GM12878 (cell line): ENCODE measurements around the gene RNU6-1. TPM values are rescaled to one million over a fixed set of nuclear protein-coding genes. Genes with fewer than 3 reads are reported as not detected.

ENCODE experiments used
- ATAC-seq: fragments of 200-7000 bp; cut with Tn5 transposase; 3 replicates; pipeline ENCODE4 v1.9.1; 2020; ENCODE audit warnings: mild to moderate bottlenecking, moderate library complexity
- BruUV-seq: library from RNA; stranded (reverse); fragments of 400-500 nt; replicated peaks from 2 replicates; lab custom pipeline; 2021; lab: Mats Ljungman, UMichigan
- CTCF ChIA-PET: fragments of 300-600 bp; sonication (Branson Sonifier 250); formaldehyde crosslinking; extraction: SDS; loops from one replicate; lab custom pipeline; 2021; ENCODE audit warnings: inconsistent platforms; lab: Yijun Ruan, JAX
- POLR2A ChIA-PET: fragments of 350-600 bp; formaldehyde crosslinking; extraction: SDS; loops from one replicate; lab custom pipeline; 2021; ENCODE audit warnings: inconsistent platforms; lab: Charles Lee
- RAD21 ChIA-PET: fragments of 300-600 bp; sonication (Branson Sonifier 250); formaldehyde crosslinking; loops from one replicate; lab custom pipeline; 2023; ENCODE audit warnings: antibody characterized with exemption; ENCODE audit not compliant: unreplicated experiment; lab: Charles Lee
- SMC1A ChIA-PET: fragments of 300-600 bp; sonication (Branson Sonifier 250); formaldehyde crosslinking; loops from one replicate; lab custom pipeline; 2023; ENCODE audit not compliant: unreplicated experiment, uncharacterized antibody; lab: Charles Lee
- DNase-seq: peaks from one replicate; pipeline ENCODE4 v3.0.0-alpha.2; 2011; ENCODE audit warnings: low read depth, low spot score
- FAIRE-seq: peaks from 3 replicates; lab custom pipeline; 2011; peaks lifted over from hg19 to GRCh38; lab: Jason Lieb, UNC
- H2AFZ ChIP-seq: 2 replicates; pipeline ENCODE4 v1.6.0; 2011; ENCODE audit warnings: low read depth, low read length, control low read depth; ENCODE audit not compliant: control insufficient read depth
- H3K27ac ChIP-seq: 2 replicates; pipeline ENCODE4 v1.5.1; 2011; ENCODE audit warnings: control low read depth; ENCODE audit not compliant: control insufficient read depth, insufficient read depth
- H3K27me3 ChIP-seq, 2 experiments: replicated peaks in 1 of 2; 2 replicates each; pipeline versions ENCODE4 v1.6.0 to v1.6.1; 2011; ENCODE audit warnings: low read length in 1 of 2; ENCODE audit not compliant: control insufficient read depth in 2 of 2, insufficient read depth in 2 of 2
- H3K36me3 ChIP-seq, 2 experiments: 2 replicates each; pipeline ENCODE4 v1.5.1; 2011; ENCODE audit warnings: low read length in 1 of 2; ENCODE audit not compliant: control insufficient read depth in 2 of 2, insufficient read depth in 2 of 2
- H3K4me1 ChIP-seq: 2 replicates; pipeline ENCODE4 v1.6.1; 2011; ENCODE audit warnings: mild to moderate bottlenecking, low read length, moderate library complexity, mixed read lengths; ENCODE audit not compliant: control insufficient read depth, insufficient read depth
- H3K4me2 ChIP-seq: 2 replicates; pipeline ENCODE4 v1.6.0; 2011; ENCODE audit warnings: control low read depth; ENCODE audit not compliant: control insufficient read depth, insufficient read depth
- H3K4me3 ChIP-seq: fragments of 200-600 bp; sonication (generic); 2 replicates; pipeline ENCODE4 v1.5.1; 2016
- H3K79me2 ChIP-seq: 2 replicates; pipeline ENCODE4 v1.6.0; 2011; ENCODE audit warnings: low read length; ENCODE audit not compliant: control insufficient read depth, insufficient read depth
- H3K9ac ChIP-seq: 2 replicates; pipeline ENCODE4 v1.8.0; 2011; ENCODE audit warnings: low read length, control low read depth, mixed read lengths; ENCODE audit not compliant: control insufficient read depth, insufficient read depth
- H3K9me3 ChIP-seq: replicated peaks from 3 replicates; pipeline ENCODE4 v1.5.1; 2011; ENCODE audit warnings: mild to moderate bottlenecking, low read length; ENCODE audit not compliant: control insufficient read depth, insufficient read depth
- H4K20me1 ChIP-seq: 2 replicates; pipeline ENCODE4 v1.6.0; 2011; ENCODE audit not compliant: control insufficient read depth, insufficient read depth
- ATF3 ChIP-seq: IDR thresholded peaks from 2 replicates; pipeline ENCODE4 v1.6.1; 2011; ENCODE audit warnings: low read depth, mild to moderate bottlenecking, low read length, moderate library complexity, borderline replicate concordance; ENCODE audit errors: extremely low read depth
- BCL11A ChIP-seq: IDR thresholded peaks from 2 replicates; pipeline ENCODE4 v1.6.1; 2011; ENCODE audit warnings: low read depth, low read length
- CREB1 ChIP-seq: IDR thresholded peaks from 2 replicates; pipeline ENCODE4 v1.6.1; 2012; ENCODE audit warnings: low read depth, mild to moderate bottlenecking, inconsistent platforms
- FOS ChIP-seq: IDR thresholded peaks from 3 replicates; pipeline ENCODE4 v1.6.1; 2011; ENCODE audit warnings: borderline replicate concordance; ENCODE audit not compliant: insufficient read length; ENCODE audit errors: extremely low read depth
- FOXM1 ChIP-seq: IDR thresholded peaks from 2 replicates; pipeline ENCODE4 v1.6.1; 2012; ENCODE audit warnings: low read depth, mild to moderate bottlenecking, inconsistent platforms, low read length, moderate library complexity
- IKZF1 ChIP-seq: fragments of 450-650 bp; conservative IDR thresholded peaks from 2 replicates; pipeline ENCODE4 v1.6.1; 2017; ENCODE audit warnings: antibody characterized with exemption, mild to moderate bottlenecking
- KAT2A ChIP-seq: conservative IDR thresholded peaks from 2 replicates; pipeline ENCODE4 v1.6.1; 2011; ENCODE audit warnings: low read depth, low read length; ENCODE audit not compliant: control insufficient read depth
- KLF5 ChIP-seq: fragments of 450-650 bp; IDR thresholded peaks from 2 replicates; pipeline ENCODE4 v1.6.1; 2014; ENCODE audit warnings: mild to moderate bottlenecking; ENCODE audit not compliant: partially characterized antibody
- RB1 ChIP-seq: fragments of 450-650 bp; formaldehyde crosslinking; IDR thresholded peaks from 2 replicates; pipeline ENCODE4 v1.6.1; 2017; ENCODE audit warnings: mild to moderate bottlenecking, borderline replicate concordance
- RFX5 ChIP-seq: IDR thresholded peaks from 2 replicates; pipeline ENCODE4 v1.6.1; 2011; ENCODE audit warnings: low read depth, low read length, improper control_type of control experiment
- SP1 ChIP-seq: IDR thresholded peaks from one replicate; pipeline ENCODE4 v1.6.1; 2011; ENCODE audit warnings: low read depth, low read length
- STAT1 ChIP-seq: fragments of 450-650 bp; conservative IDR thresholded peaks from 2 replicates; pipeline ENCODE4 v1.6.1; 2014; ENCODE audit warnings: antibody characterized with exemption, mild to moderate bottlenecking
- YBX1 ChIP-seq: fragments of 450-650 bp; IDR thresholded peaks from 2 replicates; pipeline ENCODE4 v1.6.1; 2016; ENCODE audit warnings: antibody characterized with exemption
- YY1 ChIP-seq: IDR thresholded peaks from 2 replicates; pipeline ENCODE4 v1.6.1; 2011; ENCODE audit warnings: low read depth, mild to moderate bottlenecking, low read length
- ZBTB4 ChIP-seq: fragments of 450-650 bp; formaldehyde crosslinking; IDR thresholded peaks from 2 replicates; pipeline ENCODE4 v1.4.0; 2022; ENCODE audit warnings: mild to moderate bottlenecking, moderate library complexity
- ZNF274 ChIP-seq: IDR thresholded peaks from one replicate; pipeline ENCODE4 v1.8.0; 2011; ENCODE audit not compliant: insufficient read length, insufficient read depth
- WGBS: methylation state at CpG from one replicate; pipeline ENCODE4 v1.1.6; 2016; ENCODE audit warnings: low lambda C conversion rate; ENCODE audit not compliant: insufficient replicate concordance, insufficient coverage; ENCODE audit errors: missing lambda C conversion rate; 5-methylcytosine and 5-hydroxymethylcytosine counted together
- in situ Hi-C: fragments of 300-500 bp; cut with MboI; formaldehyde crosslinking; loops from 9 replicates; pipeline ENCODE4 v1.14.3; 2018; ENCODE audit warnings: mixed read lengths
- intact Hi-C: fragments of 100-400 bp; cut with micrococcal nuclease; formaldehyde crosslinking; loops from one replicate; pipeline ENCODE4 v1.14.2; 2022; ENCODE audit not compliant: unreplicated experiment
- polyA plus RNA-seq, 11 experiments: library from polyadenylated mRNA; depleted of rRNA in 4 of 11; unstranded in 6 of 11; stranded (reverse) in 5 of 11; fragments of >200 nt; fragmentation: Nextera tagmentation in 4 of 11; fragmentation: Illumina TruSeq in 1 of 11; extraction: Ambion mirVana in 4 of 11; extraction: Trizol in 1 of 11; gene quantifications; 1 replicate in 1 of 11; 2 replicates in 10 of 11; pipeline versions ENCODE4 v1.2.1 to v1.2.3, GENCODE V29; 2011 to 2016; ENCODE audit warnings: inconsistent platforms in 2 of 11, missing spikeins in 2 of 11, low read depth in 1 of 11
- total RNA-seq, 4 experiments: library from RNA; depleted of rRNA in 3 of 4; stranded (reverse); fragments of >200 nt in 3 of 4; fragmentation: Illumina TruSeq in 1 of 4; extraction: Trizol in 1 of 4; gene quantifications; 2 replicates each; pipeline versions ENCODE4 v1.2.1 to v1.2.3, GENCODE V29; 2013 to 2021

RNU6-1 gene
- total and polyA plus RNA-seq, 10 of the 15 experiments (the other 5 are each of a cell fraction or from before 2014, with no cell fraction given) = not detected

GRCh38 chr15:67806536-67806935, 33.3 kb downstream of the RNU6-1 start:
- Histone ChIP-seq H3K9ac (no peak overlapping the region), H4K20me1 (no peaks in the 10 kb centered on the region; the same call in 1 of the 2 replicates)
- TF ChIP-seq ZBTB4 (CRISPR knock-in tag) (no peak), ATF3 (no peak), FOS (no peak), BCL11A (no peak), ZNF274 (no peak), FOXM1 (no peak), CREB1 (no peak), IKZF1 (no peak), KLF5 (no peak), SP1 (no peak), STAT1 (no peak), RFX5 (no peak), YY1 (no peak), YBX1 (no peak), KAT2A (no peak), RB1 (no peak)
- TF ChIP-seq, all 136 proteins: peak for 0
- SMC1A ChIA-PET = no interaction called here
- Histone ChIP-seq H3K36me3 (no peaks in the 10 kb centered on the region; a peak in 2 of 4 replicates), H3K4me1 (peaks cover 5% of the 10 kb centered on the region), H3K27ac (no peak overlapping the region), H3K4me3 (no peak overlapping the region), H3K27me3 (no peaks in the 10 kb centered on the region), H2AFZ (no peak overlapping the region), H3K79me2 (no peaks in the 10 kb centered on the region), H3K9me3 (no peaks in the 10 kb centered on the region), H3K4me2 (no peak overlapping the region)
- ATAC-seq = no peak
- CTCF ChIA-PET = no interaction called here
- FAIRE-seq = no peak
- DNase-seq = no peak
- no TSS peak for BruUV-seq
- RAD21 ChIA-PET = no interaction called here
- intact Hi-C loops (no loop called here), in situ Hi-C loops (no loop called here)
- 98% methylated on average over 17 of the region's 18 CpGs for WGBS
- POLR2A ChIA-PET = no interaction called here
